Measurements from ENCODE around the gene TBC1D22A.

DNA sequence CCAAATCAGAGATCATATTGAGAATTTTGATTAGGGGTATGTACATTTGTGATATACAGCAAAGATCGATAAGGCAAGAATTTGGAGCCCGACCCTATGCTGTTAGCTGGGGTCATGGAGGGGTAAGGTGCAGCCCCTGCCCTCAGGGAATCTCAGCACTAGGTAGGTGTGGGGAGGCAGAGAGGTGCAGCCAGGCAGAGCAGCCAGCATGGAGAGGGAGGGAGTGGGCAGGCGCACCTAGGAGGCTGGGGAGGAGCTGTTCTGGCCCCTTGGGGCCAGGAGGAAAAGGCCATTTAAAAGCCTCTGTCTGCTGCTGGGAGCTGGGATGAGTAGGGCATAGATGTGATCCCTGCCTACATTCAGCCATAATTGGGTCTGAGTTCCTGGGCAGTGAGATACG, 293.0 kb downstream of the TBC1D22A start:
- TF ChIP-seq ZNF384 (IDR thresholded peaks at IDR 0.05; ENCODE audit: borderline replicate concordance, low read depth, low read length): no peak
- TF ChIP-seq, protein P1, sequence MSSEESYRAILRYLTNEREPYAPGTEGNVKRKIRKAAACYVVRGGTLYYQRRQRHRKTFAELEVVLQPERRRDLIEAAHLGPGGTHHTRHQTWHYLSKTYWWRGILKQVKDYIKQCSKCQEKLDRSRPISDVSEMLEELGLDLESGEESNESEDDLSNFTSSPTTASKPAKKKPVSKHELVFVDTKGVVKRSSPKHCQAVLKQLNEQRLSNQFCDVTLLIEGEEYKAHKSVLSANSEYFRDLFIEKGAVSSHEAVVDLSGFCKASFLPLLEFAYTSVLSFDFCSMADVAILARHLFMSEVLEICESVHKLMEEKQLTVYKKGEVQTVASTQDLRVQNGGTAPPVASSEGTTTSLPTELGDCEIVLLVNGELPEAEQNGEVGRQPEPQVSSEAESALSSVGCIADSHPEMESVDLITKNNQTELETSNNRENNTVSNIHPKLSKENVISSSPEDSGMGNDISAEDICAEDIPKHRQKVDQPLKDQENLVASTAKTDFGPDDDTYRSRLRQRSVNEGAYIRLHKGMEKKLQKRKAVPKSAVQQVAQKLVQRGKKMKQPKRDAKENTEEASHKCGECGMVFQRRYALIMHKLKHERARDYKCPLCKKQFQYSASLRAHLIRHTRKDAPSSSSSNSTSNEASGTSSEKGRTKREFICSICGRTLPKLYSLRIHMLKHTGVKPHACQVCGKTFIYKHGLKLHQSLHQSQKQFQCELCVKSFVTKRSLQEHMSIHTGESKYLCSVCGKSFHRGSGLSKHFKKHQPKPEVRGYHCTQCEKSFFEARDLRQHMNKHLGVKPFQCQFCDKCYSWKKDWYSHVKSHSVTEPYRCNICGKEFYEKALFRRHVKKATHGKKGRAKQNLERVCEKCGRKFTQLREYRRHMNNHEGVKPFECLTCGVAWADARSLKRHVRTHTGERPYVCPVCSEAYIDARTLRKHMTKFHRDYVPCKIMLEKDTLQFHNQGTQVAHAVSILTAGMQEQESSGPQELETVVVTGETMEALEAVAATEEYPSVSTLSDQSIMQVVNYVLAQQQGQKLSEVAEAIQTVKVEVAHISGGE (CRISPR knock-in tag; IDR thresholded peaks at IDR 0.05): no peak
- no peak for TF ChIP-seq GABPA (IDR thresholded peaks at IDR 0.05; ENCODE audit: low read depth)
- no peak for TF ChIP-seq ZNF24 (IDR thresholded peaks at IDR 0.05)
- TF ChIP-seq, protein P2, sequence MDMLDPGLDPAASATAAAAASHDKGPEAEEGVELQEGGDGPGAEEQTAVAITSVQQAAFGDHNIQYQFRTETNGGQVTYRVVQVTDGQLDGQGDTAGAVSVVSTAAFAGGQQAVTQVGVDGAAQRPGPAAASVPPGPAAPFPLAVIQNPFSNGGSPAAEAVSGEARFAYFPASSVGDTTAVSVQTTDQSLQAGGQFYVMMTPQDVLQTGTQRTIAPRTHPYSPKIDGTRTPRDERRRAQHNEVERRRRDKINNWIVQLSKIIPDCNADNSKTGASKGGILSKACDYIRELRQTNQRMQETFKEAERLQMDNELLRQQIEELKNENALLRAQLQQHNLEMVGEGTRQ (IDR thresholded peaks at IDR 0.05; ENCODE audit: borderline replicate concordance, low read depth, low read length): no peak
- TF ChIP-seq, protein P3, sequence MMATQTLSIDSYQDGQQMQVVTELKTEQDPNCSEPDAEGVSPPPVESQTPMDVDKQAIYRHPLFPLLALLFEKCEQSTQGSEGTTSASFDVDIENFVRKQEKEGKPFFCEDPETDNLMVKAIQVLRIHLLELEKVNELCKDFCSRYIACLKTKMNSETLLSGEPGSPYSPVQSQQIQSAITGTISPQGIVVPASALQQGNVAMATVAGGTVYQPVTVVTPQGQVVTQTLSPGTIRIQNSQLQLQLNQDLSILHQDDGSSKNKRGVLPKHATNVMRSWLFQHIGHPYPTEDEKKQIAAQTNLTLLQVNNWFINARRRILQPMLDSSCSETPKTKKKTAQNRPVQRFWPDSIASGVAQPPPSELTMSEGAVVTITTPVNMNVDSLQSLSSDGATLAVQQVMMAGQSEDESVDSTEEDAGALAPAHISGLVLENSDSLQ (IDR thresholded peaks at IDR 0.05): no peak
- TF ChIP-seq NFYB (IDR thresholded peaks at IDR 0.05; ENCODE audit: insufficient read depth, low read depth, low read length): no peak
- TF ChIP-seq, protein P4, sequence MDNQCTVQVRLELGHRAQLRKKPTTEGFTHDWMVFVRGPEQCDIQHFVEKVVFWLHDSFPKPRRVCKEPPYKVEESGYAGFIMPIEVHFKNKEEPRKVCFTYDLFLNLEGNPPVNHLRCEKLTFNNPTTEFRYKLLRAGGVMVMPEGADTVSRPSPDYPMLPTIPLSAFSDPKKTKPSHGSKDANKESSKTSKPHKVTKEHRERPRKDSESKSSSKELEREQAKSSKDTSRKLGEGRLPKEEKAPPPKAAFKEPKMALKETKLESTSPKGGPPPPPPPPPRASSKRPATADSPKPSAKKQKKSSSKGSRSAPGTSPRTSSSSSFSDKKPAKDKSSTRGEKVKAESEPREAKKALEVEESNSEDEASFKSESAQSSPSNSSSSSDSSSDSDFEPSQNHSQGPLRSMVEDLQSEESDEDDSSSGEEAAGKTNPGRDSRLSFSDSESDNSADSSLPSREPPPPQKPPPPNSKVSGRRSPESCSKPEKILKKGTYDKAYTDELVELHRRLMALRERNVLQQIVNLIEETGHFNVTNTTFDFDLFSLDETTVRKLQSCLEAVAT (IDR thresholded peaks at IDR 0.05): no peak
- no peak for TF ChIP-seq ZNF217 (IDR thresholded peaks at IDR 0.05)
- no peak for TF ChIP-seq PML (IDR thresholded peaks at IDR 0.05; ENCODE audit: low read length)
- no peak for TF ChIP-seq TAF1 (IDR thresholded peaks at IDR 0.05; ENCODE audit: borderline replicate concordance, low read depth, low read length)
- TF ChIP-seq, protein P5, sequence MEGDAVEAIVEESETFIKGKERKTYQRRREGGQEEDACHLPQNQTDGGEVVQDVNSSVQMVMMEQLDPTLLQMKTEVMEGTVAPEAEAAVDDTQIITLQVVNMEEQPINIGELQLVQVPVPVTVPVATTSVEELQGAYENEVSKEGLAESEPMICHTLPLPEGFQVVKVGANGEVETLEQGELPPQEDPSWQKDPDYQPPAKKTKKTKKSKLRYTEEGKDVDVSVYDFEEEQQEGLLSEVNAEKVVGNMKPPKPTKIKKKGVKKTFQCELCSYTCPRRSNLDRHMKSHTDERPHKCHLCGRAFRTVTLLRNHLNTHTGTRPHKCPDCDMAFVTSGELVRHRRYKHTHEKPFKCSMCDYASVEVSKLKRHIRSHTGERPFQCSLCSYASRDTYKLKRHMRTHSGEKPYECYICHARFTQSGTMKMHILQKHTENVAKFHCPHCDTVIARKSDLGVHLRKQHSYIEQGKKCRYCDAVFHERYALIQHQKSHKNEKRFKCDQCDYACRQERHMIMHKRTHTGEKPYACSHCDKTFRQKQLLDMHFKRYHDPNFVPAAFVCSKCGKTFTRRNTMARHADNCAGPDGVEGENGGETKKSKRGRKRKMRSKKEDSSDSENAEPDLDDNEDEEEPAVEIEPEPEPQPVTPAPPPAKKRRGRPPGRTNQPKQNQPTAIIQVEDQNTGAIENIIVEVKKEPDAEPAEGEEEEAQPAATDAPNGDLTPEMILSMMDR (IDR thresholded peaks at IDR 0.05 in 2 of 3, conservative IDR thresholded peaks at IDR 0.05 in 1 of 3; ENCODE audit: control insufficient read depth in 2 of 3, extremely low read depth in 1 of 3, insufficient read depth in 1 of 3, low read depth in 3 of 3, low read length in 3 of 3): no peak
- no peak for TF ChIP-seq SPI1 (IDR thresholded peaks at IDR 0.05; ENCODE audit: borderline replicate concordance, insufficient read depth, low read depth, low read length)

Measured in GM12878 (cell line).